Mesendoderm (in vitro differentiated cells): ENCODE results near the gene CLIC4.
"Not testable (repeated sequence)": the region's sequence is repeated elsewhere in the genome, so short reads cannot be mapped to it uniquely, and the experiment has no call there.

ENCODE experiments used
- DNase-seq: peaks from one replicate; pipeline ENCODE4 v3.0.0; 2013
- H2AK5ac ChIP-seq: 2 replicates; pipeline ENCODE4 v1.6.1; 2013; ENCODE audit warnings: low read length, inconsistent platforms
- H2BK120ac ChIP-seq: 2 replicates; pipeline ENCODE4 v1.6.1; 2013; ENCODE audit warnings: low read depth, mild to moderate bottlenecking, low read length, moderate library complexity, mixed read lengths
- H2BK15ac ChIP-seq: replicated peaks from 2 replicates; pipeline ENCODE4 v1.6.1; 2013; ENCODE audit warnings: low read depth, mild to moderate bottlenecking, moderate library complexity
- H2BK5ac ChIP-seq: 2 replicates; pipeline ENCODE4 v1.6.1; 2013; ENCODE audit warnings: low read length, inconsistent platforms
- H3K18ac ChIP-seq: 2 replicates; pipeline ENCODE4 v1.6.1; 2013; ENCODE audit warnings: mild to moderate bottlenecking, low read length, mixed read lengths
- H3K23ac ChIP-seq: one replicate; pipeline ENCODE4 v1.6.1; 2013; ENCODE audit warnings: low read length
- H3K27ac ChIP-seq: 2 replicates; pipeline ENCODE4 v1.5.1; 2013; ENCODE audit warnings: low read depth, mild to moderate bottlenecking, inconsistent platforms, low read length, moderate library complexity
- H3K27me3 ChIP-seq: 2 replicates; pipeline ENCODE4 v1.6.1; 2013; ENCODE audit warnings: low read length, control low read depth, mild to moderate bottlenecking, inconsistent platforms; ENCODE audit not compliant: insufficient read depth, poor library complexity
- H3K36me3 ChIP-seq: 2 replicates; pipeline ENCODE4 v1.6.1; 2013; ENCODE audit warnings: low read length, inconsistent platforms; ENCODE audit not compliant: control insufficient read depth, insufficient read depth
- H3K4ac ChIP-seq: one replicate; pipeline ENCODE4 v1.6.1; 2013; ENCODE audit warnings: low read depth, mild to moderate bottlenecking, low read length, moderate library complexity
- H3K4me1 ChIP-seq: 2 replicates; pipeline ENCODE4 v1.6.1; 2013; ENCODE audit warnings: low read depth, low read length, inconsistent platforms; ENCODE audit not compliant: control insufficient read depth
- H3K4me2 ChIP-seq: 2 replicates; pipeline ENCODE4 v1.6.1; 2013; ENCODE audit warnings: low read length
- H3K4me3 ChIP-seq: 2 replicates; pipeline ENCODE4 v1.5.1; 2013; ENCODE audit warnings: mild to moderate bottlenecking, low read length
- H3K56ac ChIP-seq: one replicate; pipeline ENCODE4 v1.6.1; 2013; ENCODE audit warnings: low read length
- H3K79me1 ChIP-seq: 2 replicates; pipeline ENCODE4 v1.6.1; 2013; ENCODE audit warnings: low read length, inconsistent platforms
- H3K79me2 ChIP-seq: 2 replicates; pipeline ENCODE4 v1.6.1; 2013; ENCODE audit warnings: mild to moderate bottlenecking, low read length; ENCODE audit not compliant: control insufficient read depth, insufficient read depth
- H3K9ac ChIP-seq: 2 replicates; pipeline ENCODE4 v1.6.1; 2013; ENCODE audit warnings: low read length, inconsistent platforms
- H4K5ac ChIP-seq: one replicate; pipeline ENCODE4 v1.6.1; 2013; ENCODE audit warnings: low read length
- H4K8ac ChIP-seq: one replicate; pipeline ENCODE4 v1.6.1; 2013; ENCODE audit warnings: low read depth, mild to moderate bottlenecking, control low read depth, low read length, moderate library complexity
- WGBS: extraction: QIAGEN DNeasy Blood & Tissue Kit; methylation state at CpG from one replicate; pipeline ENCODE4 v1.1.7; 2013; ENCODE audit warnings: low lambda C conversion rate, missing lambda C conversion rate; ENCODE audit not compliant: insufficient coverage; ENCODE audit errors: extremely low coverage; 5-methylcytosine and 5-hydroxymethylcytosine counted together

The CLIC4 gene

DNA sequence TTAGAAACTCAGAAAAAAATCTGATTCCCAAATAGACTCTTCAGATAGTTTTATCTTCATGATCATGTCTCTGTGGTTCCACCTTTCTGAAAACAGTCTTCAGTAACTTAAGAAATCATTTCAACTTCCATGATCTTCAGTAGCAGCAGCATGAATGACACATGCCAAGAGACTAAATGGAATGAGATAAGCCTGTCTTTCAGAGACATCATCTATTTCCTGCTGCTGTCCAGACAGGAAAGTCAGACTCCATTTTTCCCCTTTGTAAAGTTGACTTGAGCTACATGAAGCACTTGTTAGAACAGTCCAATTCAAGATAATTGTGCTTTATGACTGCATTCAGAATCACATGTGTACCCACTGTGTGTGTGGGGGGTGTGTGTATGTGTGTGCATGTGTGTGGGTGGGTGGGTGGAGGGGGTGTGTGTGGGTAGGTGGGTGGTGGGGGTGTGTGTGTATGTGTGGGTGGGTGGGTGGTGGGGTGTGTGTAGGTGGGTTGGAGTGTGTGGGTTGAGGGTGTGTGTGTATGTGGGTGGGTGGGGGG lies 58.8 kb downstream of the CLIC4 start:
- no peak overlapping the region for H2BK5ac ChIP-seq
- H3K9ac ChIP-seq, result no peak overlapping the region
- H3K56ac ChIP-seq, result no peak overlapping the region
- H3K27ac ChIP-seq, result no peak overlapping the region
- no peak overlapping the region for H2AK5ac ChIP-seq
- no peaks in the 10 kb centered on the region for H3K4me1 ChIP-seq
- H4K5ac ChIP-seq, result no peak overlapping the region
- H3K4ac ChIP-seq, result no peak overlapping the region
- H4K8ac ChIP-seq, result no peak overlapping the region
- H3K23ac ChIP-seq, result no peak overlapping the region
- no peak overlapping the region for H3K4me2 ChIP-seq
- H2BK15ac ChIP-seq, result no peak overlapping the region
- H3K27me3 ChIP-seq, result no peaks in the 10 kb centered on the region
- H3K79me2 ChIP-seq, result peaks cover 11% of the 10 kb centered on the region
- H3K36me3 ChIP-seq, result no peaks in the 10 kb centered on the region
- no peak overlapping the region for H2BK120ac ChIP-seq
- peaks cover 6% of the 10 kb centered on the region for H3K79me1 ChIP-seq
- no peak overlapping the region for H3K4me3 ChIP-seq
- no peak for DNase-seq
- no peak overlapping the region for H3K18ac ChIP-seq

DNA sequence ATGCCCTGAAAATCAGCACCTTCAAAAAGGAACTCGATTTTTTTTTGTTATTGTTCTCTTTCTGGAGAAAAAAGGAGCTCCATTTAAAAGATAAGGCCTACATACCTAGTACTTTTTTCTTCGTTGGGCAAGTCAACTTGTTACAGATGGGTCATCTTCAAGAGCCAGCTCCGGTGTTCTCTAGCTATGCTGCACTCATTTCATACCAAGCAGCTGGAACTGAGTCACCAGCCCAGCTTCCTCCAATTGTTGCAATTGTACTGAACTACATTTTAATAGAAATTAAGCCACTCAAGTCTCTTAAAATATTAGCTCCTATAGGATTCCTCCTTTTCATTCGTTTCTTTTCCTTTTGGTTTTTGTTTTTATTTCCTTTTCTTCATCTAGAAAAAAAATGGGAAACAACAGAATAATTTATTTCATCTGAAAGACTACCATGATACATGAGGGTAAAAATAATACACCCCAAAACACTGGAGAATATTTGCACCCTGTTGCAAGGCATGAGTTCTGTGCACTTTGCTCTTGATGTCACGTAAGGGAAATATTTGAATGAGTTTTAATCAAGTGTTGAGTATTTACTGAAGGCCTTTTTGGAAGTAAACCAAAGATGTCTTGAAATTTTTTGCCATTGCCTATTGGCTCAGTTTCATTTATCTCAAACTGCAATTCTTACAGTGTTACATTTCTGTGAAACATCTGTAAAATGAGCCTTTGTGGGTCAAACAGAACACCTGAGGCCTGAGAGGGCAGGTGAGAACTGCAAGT lies 60.5 kb downstream of the CLIC4 start:
- Histone ChIP-seq H3K56ac (no peak overlapping the region), H3K36me3 (no peaks in the 10 kb centered on the region), H4K8ac (no peak overlapping the region), H3K27me3 (no peaks in the 10 kb centered on the region), H2BK15ac (no peak overlapping the region), H3K27ac (no peak overlapping the region), H2AK5ac (no peak overlapping the region), H3K4me3 (no peak overlapping the region), H3K23ac (no peak overlapping the region), H3K18ac (no peak overlapping the region), H2BK120ac (no peak overlapping the region), H4K5ac (no peak overlapping the region), H3K9ac (no peak overlapping the region), H3K79me1 (peaks cover 6% of the 10 kb centered on the region), H3K4me1 (no peaks in the 10 kb centered on the region), H3K4ac (no peak overlapping the region), H3K4me2 (no peak overlapping the region), H3K79me2 (peaks cover 12% of the 10 kb centered on the region), H2BK5ac (no peak overlapping the region)
- no peak for DNase-seq
- WGBS, result no CpG with 5 or more reads among the region's 5 CpGs

DNA sequence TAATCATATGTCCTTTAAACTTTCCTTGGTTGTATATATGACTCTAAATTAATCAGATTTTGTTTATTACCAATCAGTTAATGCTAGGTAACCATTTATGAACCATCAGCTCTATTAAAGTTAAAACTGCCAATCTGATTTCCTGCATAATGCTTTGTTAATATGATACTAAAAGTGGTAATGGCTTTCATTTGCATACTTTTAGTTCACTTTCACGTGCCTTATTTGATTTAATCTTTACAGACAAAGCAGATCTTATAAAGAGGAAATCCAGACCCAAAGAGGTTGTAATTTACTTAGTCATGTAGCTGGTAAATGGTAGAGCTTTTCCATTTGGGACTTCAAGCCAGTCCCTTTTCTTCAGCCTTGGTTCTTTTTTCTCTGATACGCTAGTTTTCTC lies 61.3 kb downstream of the CLIC4 start:
- no CpG with 5 or more reads among the region's 2 CpGs for WGBS
- Histone ChIP-seq H3K36me3 (no peaks in the 10 kb centered on the region), H3K4ac (no peak overlapping the region), H4K5ac (no peak overlapping the region), H4K8ac (no peak overlapping the region), H2BK5ac (no peak overlapping the region), H3K56ac (no peak overlapping the region), H3K27ac (no peak overlapping the region), H3K9ac (no peak overlapping the region), H3K4me2 (no peak overlapping the region), H3K79me2 (peaks cover 11% of the 10 kb centered on the region), H2AK5ac (no peak overlapping the region), H3K4me3 (no peak overlapping the region), H3K23ac (no peak overlapping the region), H2BK120ac (no peak overlapping the region), H3K79me1 (peaks cover 5% of the 10 kb centered on the region), H3K27me3 (no peaks in the 10 kb centered on the region), H3K4me1 (no peaks in the 10 kb centered on the region), H2BK15ac (no peak overlapping the region), H3K18ac (peak overlapping the region; percentile 60)
- DNase-seq, result no peak

DNA sequence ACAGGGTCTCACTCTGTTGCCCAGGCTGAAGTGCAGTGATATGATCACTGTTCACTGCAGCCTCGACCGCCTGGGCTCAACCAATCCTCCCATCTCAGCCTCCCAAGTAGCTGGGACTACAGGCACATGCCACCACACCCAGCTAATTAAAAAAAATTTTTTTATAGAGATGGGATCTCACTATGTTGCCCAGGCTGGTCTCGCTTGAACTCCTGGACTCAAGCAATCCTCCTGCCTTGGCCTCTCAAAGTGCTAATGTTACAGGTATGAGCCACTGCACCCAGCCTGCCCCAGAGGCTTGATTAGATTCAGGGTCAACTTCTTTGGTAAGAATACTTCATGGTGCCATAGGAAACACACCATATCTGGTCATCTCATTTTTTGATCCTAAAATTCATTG lies 66.2 kb downstream of the CLIC4 start:
- H3K9ac ChIP-seq, H3K4ac ChIP-seq, H3K18ac ChIP-seq, H3K79me2 ChIP-seq, H3K4me2 ChIP-seq, H2BK15ac ChIP-seq, H3K23ac ChIP-seq, H2BK120ac ChIP-seq, H4K5ac ChIP-seq, H3K56ac ChIP-seq, DNase-seq, H2BK5ac ChIP-seq, H3K4me1 ChIP-seq, H2AK5ac ChIP-seq, H3K27me3 ChIP-seq, H3K27ac ChIP-seq, H3K79me1 ChIP-seq, H3K4me3 ChIP-seq, H3K36me3 ChIP-seq, H4K8ac ChIP-seq: not testable (repeated sequence)
- WGBS, result no CpG with 5 or more reads among the region's 3 CpGs

DNA sequence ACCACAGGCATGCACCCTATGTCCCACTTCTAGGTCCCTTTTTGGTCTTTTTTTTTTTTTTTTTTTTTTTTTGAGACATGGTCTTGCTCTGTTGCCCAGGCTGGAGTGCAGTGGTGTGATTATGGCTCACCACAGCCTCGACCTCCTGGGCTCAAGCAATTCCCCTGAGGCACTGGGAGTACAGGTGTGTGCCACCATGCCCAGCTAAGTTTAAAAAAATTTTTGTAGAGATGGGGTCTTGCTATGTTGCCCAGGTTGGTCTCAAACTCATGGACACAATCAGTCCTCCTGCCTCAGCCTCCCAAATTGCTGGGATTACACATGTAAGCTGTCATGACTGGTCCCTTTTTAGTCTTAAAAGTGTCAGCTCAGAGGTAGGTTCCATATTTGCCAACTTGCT lies 75.0 kb downstream of the CLIC4 start:
- H3K4me3 ChIP-seq, H3K4ac ChIP-seq, H4K8ac ChIP-seq, H3K27ac ChIP-seq, H3K56ac ChIP-seq, H3K36me3 ChIP-seq, H2BK5ac ChIP-seq, H2BK120ac ChIP-seq, H3K4me2 ChIP-seq, DNase-seq, H3K18ac ChIP-seq, H3K4me1 ChIP-seq, H2BK15ac ChIP-seq, H3K9ac ChIP-seq, H3K79me1 ChIP-seq, H3K27me3 ChIP-seq, H4K5ac ChIP-seq, H3K23ac ChIP-seq, H2AK5ac ChIP-seq: not testable (repeated sequence)
- no CpG with 5 or more reads among the region's 1 CpG for whole genome bisulfite sequencing
- peaks cover 16% of the 10 kb centered on the region for H3K79me2 ChIP-seq

DNA sequence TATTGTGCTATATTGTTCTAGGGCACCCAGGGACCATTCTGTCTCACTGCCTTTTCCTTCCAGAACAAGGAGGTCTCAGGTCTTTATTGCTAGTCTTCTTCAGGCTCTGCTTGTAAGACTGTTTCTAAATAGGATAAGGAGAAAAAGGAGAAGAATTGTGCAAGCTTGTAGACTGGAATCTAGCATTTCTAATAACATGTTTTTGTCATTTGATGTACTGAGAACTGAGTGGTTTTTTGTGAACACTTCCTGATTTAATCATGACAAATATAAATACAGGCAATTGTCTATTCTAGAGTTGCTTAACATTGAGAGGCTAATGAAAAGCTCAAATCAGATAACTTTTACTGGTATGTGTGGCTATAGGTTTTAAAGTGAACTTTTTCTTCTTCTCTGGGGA lies 77.6 kb downstream of the CLIC4 start:
- no peak overlapping the region for H3K56ac ChIP-seq
- no peak overlapping the region for H2BK5ac ChIP-seq
- no peak overlapping the region for H3K4ac ChIP-seq
- DNase-seq, result no peak
- H3K4me1 ChIP-seq, result no peaks in the 10 kb centered on the region
- H2AK5ac ChIP-seq, result no peak overlapping the region
- no peak overlapping the region for H4K5ac ChIP-seq
- no peak overlapping the region for H3K4me2 ChIP-seq
- no peak overlapping the region for H2BK120ac ChIP-seq
- H3K27ac ChIP-seq, result no peak overlapping the region
- no peaks in the 10 kb centered on the region for H3K27me3 ChIP-seq
- peaks cover 19% of the 10 kb centered on the region for H3K79me2 ChIP-seq
- no peaks in the 10 kb centered on the region for H3K36me3 ChIP-seq
- H3K18ac ChIP-seq, result no peak overlapping the region
- H4K8ac ChIP-seq, result no peak overlapping the region
- H3K23ac ChIP-seq, result no peak overlapping the region
- H3K4me3 ChIP-seq, result no peak overlapping the region
- peaks cover 3% of the 10 kb centered on the region for H3K79me1 ChIP-seq
- H2BK15ac ChIP-seq, result no peak overlapping the region
- H3K9ac ChIP-seq, result no peak overlapping the region
